ENCODE results near the gene UTP3.

The UTP3 gene

DNA sequence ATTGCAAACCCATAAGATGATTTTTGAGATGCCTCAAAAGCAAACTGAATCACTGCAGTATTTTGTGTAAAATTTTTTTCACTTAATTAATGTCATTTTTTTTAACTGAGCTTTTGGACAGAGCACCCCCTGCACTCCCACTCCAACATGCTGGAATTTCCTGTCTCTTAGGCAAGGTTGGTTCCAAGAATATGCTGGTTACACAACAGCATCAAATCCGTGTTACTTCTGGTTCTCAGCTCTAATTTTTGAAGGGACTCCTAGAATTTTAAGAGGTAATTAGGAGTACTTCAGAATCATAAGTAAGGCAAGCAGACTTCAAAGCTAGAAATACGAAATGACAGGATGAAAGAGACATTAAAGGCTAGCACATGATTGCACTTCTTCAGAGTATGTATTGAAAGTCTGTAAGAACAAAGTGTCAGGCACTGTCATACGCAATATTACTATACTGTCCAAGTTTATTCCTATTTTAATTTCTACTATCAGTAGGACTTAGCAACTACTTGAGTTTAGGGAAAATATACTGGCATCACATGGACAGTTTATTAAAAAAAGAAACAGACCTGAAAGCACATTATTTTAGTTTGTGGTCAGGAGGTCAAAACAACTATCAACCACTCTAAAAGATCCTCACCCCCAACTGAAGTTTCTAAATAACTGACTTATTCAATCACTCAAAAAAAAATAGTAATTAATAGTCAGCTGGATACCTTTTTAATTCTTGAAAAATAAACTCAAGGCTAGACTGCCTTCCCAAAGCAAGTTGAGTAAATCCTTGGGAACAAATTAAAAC is 20.4 kb upstream of the UTP3 start:
- TF ChIP-seq FOXM1 (IDR thresholded peaks at IDR 0.05; ENCODE audit: borderline replicate concordance, low read depth) (no peak), TCF12 (IDR thresholded peaks at IDR 0.05; ENCODE audit: low read depth) (no peak), NFIC (IDR thresholded peaks at IDR 0.05) (no peak), EP300 (IDR thresholded peaks at IDR 0.05; ENCODE audit: borderline replicate concordance) (no peak), CEBPB (IDR thresholded peaks at IDR 0.05) (no peak), TAF1 (IDR thresholded peaks at IDR 0.05; ENCODE audit: low read depth) (no peak), TEAD4 (IDR thresholded peaks at IDR 0.05) (no peak), CREB1 (IDR thresholded peaks at IDR 0.05; ENCODE audit: low read depth) (no peak), EGR1 (IDR thresholded peaks at IDR 0.05) (no peak), YY1 (IDR thresholded peaks at IDR 0.05; ENCODE audit: low read depth) (no peak)
- TF ChIP-seq, protein P1, sequence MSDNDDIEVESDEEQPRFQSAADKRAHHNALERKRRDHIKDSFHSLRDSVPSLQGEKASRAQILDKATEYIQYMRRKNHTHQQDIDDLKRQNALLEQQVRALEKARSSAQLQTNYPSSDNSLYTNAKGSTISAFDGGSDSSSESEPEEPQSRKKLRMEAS (IDR thresholded peaks at IDR 0.05): no peak
- TF ChIP-seq, protein P2, sequence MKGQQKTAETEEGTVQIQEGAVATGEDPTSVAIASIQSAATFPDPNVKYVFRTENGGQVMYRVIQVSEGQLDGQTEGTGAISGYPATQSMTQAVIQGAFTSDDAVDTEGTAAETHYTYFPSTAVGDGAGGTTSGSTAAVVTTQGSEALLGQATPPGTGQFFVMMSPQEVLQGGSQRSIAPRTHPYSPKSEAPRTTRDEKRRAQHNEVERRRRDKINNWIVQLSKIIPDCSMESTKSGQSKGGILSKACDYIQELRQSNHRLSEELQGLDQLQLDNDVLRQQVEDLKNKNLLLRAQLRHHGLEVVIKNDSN (IDR thresholded peaks at IDR 0.05): no peak
- TF ChIP-seq, protein P3, sequence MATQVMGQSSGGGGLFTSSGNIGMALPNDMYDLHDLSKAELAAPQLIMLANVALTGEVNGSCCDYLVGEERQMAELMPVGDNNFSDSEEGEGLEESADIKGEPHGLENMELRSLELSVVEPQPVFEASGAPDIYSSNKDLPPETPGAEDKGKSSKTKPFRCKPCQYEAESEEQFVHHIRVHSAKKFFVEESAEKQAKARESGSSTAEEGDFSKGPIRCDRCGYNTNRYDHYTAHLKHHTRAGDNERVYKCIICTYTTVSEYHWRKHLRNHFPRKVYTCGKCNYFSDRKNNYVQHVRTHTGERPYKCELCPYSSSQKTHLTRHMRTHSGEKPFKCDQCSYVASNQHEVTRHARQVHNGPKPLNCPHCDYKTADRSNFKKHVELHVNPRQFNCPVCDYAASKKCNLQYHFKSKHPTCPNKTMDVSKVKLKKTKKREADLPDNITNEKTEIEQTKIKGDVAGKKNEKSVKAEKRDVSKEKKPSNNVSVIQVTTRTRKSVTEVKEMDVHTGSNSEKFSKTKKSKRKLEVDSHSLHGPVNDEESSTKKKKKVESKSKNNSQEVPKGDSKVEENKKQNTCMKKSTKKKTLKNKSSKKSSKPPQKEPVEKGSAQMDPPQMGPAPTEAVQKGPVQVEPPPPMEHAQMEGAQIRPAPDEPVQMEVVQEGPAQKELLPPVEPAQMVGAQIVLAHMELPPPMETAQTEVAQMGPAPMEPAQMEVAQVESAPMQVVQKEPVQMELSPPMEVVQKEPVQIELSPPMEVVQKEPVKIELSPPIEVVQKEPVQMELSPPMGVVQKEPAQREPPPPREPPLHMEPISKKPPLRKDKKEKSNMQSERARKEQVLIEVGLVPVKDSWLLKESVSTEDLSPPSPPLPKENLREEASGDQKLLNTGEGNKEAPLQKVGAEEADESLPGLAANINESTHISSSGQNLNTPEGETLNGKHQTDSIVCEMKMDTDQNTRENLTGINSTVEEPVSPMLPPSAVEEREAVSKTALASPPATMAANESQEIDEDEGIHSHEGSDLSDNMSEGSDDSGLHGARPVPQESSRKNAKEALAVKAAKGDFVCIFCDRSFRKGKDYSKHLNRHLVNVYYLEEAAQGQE (IDR thresholded peaks at IDR 0.05; ENCODE audit: low read depth): no peak

DNA sequence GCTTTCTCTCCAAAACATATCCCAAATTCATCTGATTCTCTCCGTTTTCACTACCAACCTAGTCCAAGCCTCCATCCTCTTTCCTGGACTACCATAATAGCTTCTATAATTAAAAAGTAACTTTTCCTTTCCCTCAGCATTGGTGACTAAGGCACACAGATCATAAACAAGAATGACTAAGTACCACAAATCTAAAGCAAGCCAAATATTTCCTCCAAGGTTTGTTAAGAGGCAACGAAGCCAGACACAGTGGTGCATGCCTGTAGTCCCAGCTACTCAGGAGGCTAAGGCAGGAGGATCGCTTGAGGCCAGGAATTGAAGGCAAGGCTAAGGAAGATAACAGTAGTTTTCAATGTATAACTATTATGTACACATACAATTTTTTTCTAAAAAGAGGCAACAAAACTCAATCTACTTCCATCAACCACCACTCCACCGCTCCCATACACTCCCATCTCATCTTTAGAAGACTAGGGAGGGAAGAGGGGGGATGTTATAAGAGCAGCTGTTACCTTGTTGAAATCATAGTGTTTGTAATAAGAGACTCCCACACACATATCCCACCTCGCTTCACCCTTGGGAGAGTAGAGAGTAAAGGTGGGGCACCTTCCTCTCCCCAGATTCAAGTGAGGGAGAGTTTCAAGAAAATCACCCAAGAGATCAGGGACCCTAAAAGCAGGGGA is 17.9 kb upstream of the UTP3 start:
- TF ChIP-seq EGR1 (IDR thresholded peaks at IDR 0.05): no peak

DNA sequence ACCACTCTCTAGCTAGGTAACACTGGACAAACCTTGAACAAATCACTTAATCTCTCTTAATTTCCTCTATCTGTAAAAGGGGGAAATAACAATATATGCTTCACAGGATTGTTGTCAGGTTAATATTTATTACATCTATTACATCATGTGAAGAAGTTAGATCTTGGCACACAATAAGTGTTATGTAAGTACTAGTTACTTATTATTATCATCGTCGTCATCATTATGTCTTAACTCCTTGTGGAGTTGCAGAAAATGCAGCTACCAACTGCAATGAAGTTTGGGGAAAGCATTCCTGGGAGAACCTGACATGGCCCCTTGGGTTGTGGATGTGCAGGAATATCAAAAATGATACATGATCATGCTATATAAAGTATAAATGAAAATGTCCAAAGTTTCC is 17.2 kb upstream of the UTP3 start:
- TF ChIP-seq, protein P3 (IDR thresholded peaks at IDR 0.05; ENCODE audit: low read depth): no peak
- TF ChIP-seq ZBTB7A (IDR thresholded peaks at IDR 0.05; ENCODE audit: low read depth) (no peak), EGR1 (IDR thresholded peaks at IDR 0.05) (no peak), TEAD4 (IDR thresholded peaks at IDR 0.05) (no peak), EP300 (IDR thresholded peaks at IDR 0.05; ENCODE audit: borderline replicate concordance) (no peak), FOXM1 (IDR thresholded peaks at IDR 0.05; ENCODE audit: borderline replicate concordance, low read depth) (no peak), CREB1 (IDR thresholded peaks at IDR 0.05; ENCODE audit: low read depth) (no peak), TCF12 (IDR thresholded peaks at IDR 0.05; ENCODE audit: low read depth) (no peak), CEBPB (IDR thresholded peaks at IDR 0.05) (no peak), YY1 (IDR thresholded peaks at IDR 0.05; ENCODE audit: low read depth) (no peak), NFIC (IDR thresholded peaks at IDR 0.05) (no peak), TAF1 (IDR thresholded peaks at IDR 0.05; ENCODE audit: low read depth) (no peak), RAD21 (IDR thresholded peaks at IDR 0.05; ENCODE audit: low read depth) (no peak)
- TF ChIP-seq, protein P2 (IDR thresholded peaks at IDR 0.05): no peak
- TF ChIP-seq, protein P1 (IDR thresholded peaks at IDR 0.05): no peak

DNA sequence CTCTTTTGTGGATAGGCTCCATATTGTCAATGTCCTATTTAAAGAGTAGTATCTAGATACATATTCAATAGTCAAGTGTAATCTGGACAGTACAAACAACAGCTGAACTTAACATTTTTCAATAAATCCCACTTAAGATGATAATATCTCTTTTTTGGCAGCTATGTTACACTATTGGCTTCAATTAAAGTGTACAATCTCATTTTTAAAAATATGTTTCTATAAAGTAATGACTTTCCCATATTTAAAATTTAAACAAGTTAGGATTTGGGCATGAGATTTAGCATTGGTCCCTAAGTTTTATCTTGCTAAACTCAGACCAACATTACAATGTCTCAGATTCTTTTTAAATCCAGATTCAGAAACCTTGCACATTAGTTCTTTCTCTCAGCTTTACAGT is 14.1 kb upstream of the UTP3 start:
- TF ChIP-seq, protein P1 (IDR thresholded peaks at IDR 0.05): no peak
- no peak for TF ChIP-seq EP300 (IDR thresholded peaks at IDR 0.05; ENCODE audit: borderline replicate concordance)
- TF ChIP-seq, protein P3 (IDR thresholded peaks at IDR 0.05; ENCODE audit: low read depth): no peak
- TF ChIP-seq YY1 (IDR thresholded peaks at IDR 0.05; ENCODE audit: low read depth): no peak
- no peak for TF ChIP-seq NFIC (IDR thresholded peaks at IDR 0.05)
- TF ChIP-seq ZBTB7A (IDR thresholded peaks at IDR 0.05; ENCODE audit: low read depth): no peak
- no peak for TF ChIP-seq CEBPB (IDR thresholded peaks at IDR 0.05)
- TF ChIP-seq, protein P2 (IDR thresholded peaks at IDR 0.05): no peak
- TF ChIP-seq EGR1 (IDR thresholded peaks at IDR 0.05): no peak
- TF ChIP-seq RAD21 (IDR thresholded peaks at IDR 0.05; ENCODE audit: low read depth): no peak
- no peak for TF ChIP-seq TAF1 (IDR thresholded peaks at IDR 0.05; ENCODE audit: low read depth)
- no peak for TF ChIP-seq TCF12 (IDR thresholded peaks at IDR 0.05; ENCODE audit: low read depth)
- TF ChIP-seq FOXM1 (IDR thresholded peaks at IDR 0.05; ENCODE audit: borderline replicate concordance, low read depth): no peak
- no peak for TF ChIP-seq CREB1 (IDR thresholded peaks at IDR 0.05; ENCODE audit: low read depth)
- no peak for TF ChIP-seq TEAD4 (IDR thresholded peaks at IDR 0.05)

Data from Ishikawa (cell line).